GM21390 (cell line): Measurements from ENCODE around the gene PGAM2.
"Not testable (repeated sequence)": the region's sequence is repeated elsewhere in the genome, so short reads cannot be mapped to it uniquely, and the experiment has no call there.

ENCODE experiments used
- ATAC-seq: cut with Tn5 transposase; IDR thresholded peaks from one replicate; pipeline ENCODE4 v1.9.1; 2021; ENCODE audit not compliant: unreplicated experiment

PGAM2 gene

DNA sequence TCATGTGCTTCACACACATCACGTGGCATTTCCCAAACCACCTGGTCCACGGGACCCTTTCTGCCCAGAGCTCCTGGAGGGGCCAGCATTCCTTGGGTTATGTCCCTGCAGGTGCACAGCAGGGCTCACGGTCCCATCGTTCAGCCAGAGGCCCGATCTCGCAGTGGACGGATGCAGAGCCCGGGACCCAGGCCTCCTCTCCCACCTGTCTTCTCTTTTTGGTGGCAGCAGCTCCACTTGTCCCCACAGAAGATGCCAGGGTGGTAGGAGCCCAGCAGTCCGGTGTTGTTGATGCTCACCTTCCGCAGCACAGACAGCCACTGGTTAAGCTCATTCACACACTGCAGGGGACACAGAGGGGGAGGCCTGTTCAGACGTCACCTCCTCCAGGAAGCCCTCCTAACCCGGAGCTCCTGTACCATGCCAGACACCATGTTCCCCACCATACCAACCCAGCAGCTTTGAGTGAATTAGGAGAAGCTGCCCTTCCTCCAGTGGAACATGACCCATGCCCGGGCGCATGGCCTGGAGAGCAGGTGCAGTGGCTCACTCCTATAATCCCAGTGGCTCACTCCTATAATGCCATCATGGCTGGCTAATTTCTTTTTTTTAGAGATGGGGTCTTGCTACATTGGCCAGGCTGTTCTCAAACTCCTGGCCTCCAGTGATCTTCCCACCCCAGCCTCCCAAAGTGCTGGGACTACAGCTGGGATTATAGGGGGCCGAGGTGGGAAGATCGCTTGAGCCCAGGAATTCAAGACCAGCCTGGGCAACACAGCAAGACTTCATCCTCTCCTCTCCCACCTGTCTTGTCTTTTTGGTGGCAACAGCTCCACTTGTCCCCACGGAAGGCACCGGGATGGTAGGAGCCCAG, 31.2 kb downstream of the PGAM2 start:
- ATAC-seq: not testable (repeated sequence)

DNA sequence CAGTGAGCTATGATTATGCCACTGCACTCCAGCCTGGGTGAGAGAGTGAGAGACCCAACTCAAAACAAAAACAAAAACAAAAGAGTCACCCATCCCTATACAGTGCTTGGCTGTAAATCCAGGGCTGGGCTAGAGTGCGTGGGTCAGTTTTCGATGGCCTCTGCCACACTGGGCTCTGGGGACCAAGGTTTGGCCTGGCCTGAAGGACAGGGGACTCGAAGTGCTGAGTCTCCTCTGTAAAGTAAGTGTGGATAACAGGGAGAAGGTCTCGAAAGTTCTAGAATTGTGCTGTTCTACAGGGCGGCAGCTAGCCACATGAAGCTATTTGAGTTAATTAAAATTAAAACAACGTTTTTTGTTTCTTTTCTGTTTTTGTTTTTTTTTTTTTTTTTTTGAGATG, 33.3 kb downstream of the PGAM2 start:
- not testable (repeated sequence) for ATAC-seq

DNA sequence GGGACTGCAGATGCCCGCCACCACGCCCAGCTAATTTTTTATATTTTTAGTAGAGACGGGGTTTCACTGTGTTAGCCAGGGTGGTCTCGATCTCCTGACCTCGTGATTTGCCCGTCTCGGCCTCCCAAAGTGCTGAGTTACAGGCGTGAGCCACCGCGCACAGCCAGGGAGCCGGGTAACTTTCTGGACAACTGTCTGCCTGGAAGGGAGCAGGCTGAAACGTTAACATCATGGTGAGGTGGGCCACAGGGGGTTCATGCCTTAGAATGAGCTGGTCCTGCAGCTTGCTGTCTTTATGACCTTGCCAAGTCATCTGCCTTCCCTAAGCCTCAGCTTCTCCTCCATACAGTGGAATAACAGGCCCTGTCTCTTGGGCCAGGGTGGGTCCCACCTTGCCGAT, 34.0 kb downstream of the PGAM2 start:
- not testable (repeated sequence) for ATAC-seq

- not testable (repeated sequence) for ATAC-seq
Observed at GRCh38 chr7:44030029-44030428, 35.3 kb downstream of the PGAM2 start.

GRCh38 chr7:44029433-44029832, 35.9 kb downstream of the PGAM2 start:
- not testable (repeated sequence) for ATAC-seq

DNA sequence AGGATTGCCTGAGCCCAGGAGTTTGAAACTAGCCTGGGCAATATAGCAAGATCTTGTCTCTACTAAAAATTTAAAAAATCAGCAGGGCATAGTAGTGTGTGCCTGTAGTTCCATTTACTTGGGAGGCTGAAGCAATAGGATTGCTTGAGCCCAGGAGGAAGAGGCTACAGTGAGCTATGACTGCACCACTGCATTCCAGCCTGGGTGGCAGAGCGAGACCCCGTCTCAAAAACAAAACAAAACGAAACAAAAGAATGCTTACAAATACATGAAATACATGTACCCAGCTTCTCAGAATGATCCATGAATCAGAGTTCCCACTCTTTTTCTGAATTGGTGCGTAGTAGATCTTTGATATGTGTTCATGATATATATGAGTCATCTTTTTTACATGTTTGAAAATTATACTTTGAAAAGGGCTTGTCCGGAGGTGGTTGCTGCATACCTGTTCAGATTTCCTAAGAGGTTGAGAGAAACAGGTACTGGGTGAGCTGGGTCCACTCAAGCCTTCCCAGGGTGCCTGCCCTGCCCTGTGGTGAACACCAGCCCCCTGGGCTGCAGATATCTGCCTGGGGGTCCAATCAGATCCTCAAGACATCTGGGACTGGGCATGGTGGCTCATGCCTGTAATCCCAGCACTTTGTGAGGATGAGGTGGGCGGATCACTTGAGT, 42.4 kb downstream of the PGAM2 start:
- ATAC-seq: not testable (repeated sequence)

DNA sequence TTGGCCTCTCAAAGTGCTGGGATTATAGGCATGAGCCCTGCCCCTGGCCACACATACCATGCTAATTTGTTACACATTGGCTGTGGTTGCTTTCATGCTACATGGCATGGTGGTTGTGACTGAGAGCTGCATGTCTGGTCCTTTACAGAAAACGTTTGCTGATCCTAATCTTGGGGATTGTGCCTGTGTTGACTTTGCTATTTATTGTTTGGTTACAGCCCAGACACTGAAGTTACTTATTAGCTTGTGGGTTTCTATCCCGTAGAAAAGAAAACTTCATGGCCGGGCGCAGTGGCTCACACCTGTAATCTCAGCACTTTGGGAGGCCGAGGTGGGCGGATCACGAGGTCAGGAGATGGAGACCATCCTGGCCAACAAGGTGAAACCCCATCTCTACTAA, 43.3 kb downstream of the PGAM2 start:
- not testable (repeated sequence) for ATAC-seq

- not testable (repeated sequence) for ATAC-seq
Observed at GRCh38 chr7:44019825-44020224, 45.5 kb downstream of the PGAM2 start.

- peak; percentile 95 for ATAC-seq
Observed at GRCh38 chr7:44018857-44019807, 46.2 kb downstream of the PGAM2 start.

DNA sequence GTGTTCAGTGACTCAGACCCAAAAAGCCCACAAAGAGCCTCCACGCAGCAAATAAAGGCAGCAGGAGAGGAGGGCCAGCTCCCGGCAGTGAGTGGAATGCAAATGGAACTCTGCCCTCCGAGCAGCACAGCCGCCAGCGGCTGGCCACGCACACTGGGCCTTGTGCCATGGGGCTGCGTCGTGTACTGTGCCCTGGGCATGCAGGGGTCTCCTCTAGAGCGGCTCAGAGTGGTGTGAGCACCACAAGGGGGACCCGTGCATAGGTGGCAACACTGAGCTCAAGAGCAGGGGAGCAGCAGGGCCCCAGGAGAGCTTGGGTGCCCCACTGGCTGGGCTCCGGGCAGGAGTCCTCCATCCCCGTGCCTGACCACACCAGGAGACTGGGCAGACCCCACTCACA, 50.3 kb downstream of the PGAM2 start:
- not testable (repeated sequence) for ATAC-seq
